Measurements from ENCODE around the gene SPHKAP. TPM values are rescaled to one million over a fixed set of nuclear protein-coding genes. Genes with fewer than 3 reads are reported as not detected.

SPHKAP gene
- total RNA-seq, 1 donor from 2014 or later: not detected

DNA sequence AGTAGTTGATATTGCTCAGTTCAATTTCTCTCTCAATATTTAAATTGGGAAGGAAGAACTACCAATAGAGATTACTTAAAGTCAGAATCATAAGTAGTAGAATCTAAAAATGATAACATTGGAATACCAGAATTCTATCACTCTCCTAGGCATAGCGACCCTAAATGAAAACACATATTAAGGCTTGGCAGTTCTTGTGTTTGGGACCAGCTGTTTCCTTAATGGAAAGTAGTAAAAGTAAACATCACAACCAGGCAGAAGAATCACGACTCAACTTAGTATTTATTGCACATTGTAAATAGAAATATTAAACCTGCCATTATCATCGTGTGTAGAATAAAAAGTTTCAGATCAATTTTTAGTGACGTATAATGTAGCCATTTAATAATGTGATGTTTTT is 117.5 kb downstream of the SPHKAP start:
- no peak overlapping the region for H3K4me3 ChIP-seq (ENCODE audit: low read depth, low read length)
- TF ChIP-seq, protein P1, sequence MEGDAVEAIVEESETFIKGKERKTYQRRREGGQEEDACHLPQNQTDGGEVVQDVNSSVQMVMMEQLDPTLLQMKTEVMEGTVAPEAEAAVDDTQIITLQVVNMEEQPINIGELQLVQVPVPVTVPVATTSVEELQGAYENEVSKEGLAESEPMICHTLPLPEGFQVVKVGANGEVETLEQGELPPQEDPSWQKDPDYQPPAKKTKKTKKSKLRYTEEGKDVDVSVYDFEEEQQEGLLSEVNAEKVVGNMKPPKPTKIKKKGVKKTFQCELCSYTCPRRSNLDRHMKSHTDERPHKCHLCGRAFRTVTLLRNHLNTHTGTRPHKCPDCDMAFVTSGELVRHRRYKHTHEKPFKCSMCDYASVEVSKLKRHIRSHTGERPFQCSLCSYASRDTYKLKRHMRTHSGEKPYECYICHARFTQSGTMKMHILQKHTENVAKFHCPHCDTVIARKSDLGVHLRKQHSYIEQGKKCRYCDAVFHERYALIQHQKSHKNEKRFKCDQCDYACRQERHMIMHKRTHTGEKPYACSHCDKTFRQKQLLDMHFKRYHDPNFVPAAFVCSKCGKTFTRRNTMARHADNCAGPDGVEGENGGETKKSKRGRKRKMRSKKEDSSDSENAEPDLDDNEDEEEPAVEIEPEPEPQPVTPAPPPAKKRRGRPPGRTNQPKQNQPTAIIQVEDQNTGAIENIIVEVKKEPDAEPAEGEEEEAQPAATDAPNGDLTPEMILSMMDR (conservative IDR thresholded peaks at IDR 0.05; ENCODE audit: low read depth, low read length): no peak
- DNase-seq (ENCODE audit: low read depth): no peak

DNA sequence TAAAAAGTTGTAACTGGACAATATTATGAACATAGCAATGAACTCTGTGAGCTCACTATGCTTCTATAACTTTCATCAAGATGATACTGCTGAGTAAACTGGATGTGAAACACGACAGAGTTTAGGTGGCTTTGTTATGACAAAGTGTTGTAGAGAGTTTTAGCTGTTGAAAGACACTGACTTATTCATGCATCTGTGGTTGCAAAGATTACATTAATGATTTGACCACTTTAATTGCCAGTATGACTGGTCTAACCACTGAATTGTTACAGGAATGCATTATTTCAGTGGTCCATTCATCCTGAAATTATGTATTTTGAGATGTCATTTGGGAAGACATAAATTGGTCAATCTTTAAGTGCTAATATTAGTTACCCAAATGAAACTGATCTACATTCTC is 117.9 kb downstream of the SPHKAP start:
- TF ChIP-seq, protein P1 (conservative IDR thresholded peaks at IDR 0.05; ENCODE audit: low read depth, low read length): no peak
- DNase-seq (ENCODE audit: low read depth): no peak
- no peak overlapping the region for H3K4me3 ChIP-seq (ENCODE audit: low read depth, low read length)

DNA sequence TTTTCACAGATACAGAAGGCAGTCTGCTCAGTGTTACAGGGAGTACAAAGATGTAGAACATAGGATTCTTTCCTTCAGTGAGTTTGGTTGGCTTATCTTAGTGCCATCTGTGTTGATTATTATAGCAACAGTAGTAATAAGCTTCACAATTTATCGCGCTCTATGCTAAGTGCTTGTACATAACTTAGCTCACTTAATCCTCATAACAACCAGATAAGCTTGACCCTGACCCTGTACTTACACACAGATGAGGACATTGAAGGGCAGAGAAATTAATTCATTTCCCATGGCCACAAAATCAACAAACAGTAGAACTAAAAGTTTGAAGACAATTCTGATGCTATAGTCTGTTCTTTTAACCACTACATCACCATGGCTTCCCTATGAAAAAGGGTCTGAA is 121.8 kb downstream of the SPHKAP start:
- no peak for DNase-seq (ENCODE audit: low read depth)
- TF ChIP-seq, protein P1 (conservative IDR thresholded peaks at IDR 0.05; ENCODE audit: low read depth, low read length): no peak
- no peak overlapping the region for H3K4me3 ChIP-seq (ENCODE audit: low read depth, low read length)

DNA sequence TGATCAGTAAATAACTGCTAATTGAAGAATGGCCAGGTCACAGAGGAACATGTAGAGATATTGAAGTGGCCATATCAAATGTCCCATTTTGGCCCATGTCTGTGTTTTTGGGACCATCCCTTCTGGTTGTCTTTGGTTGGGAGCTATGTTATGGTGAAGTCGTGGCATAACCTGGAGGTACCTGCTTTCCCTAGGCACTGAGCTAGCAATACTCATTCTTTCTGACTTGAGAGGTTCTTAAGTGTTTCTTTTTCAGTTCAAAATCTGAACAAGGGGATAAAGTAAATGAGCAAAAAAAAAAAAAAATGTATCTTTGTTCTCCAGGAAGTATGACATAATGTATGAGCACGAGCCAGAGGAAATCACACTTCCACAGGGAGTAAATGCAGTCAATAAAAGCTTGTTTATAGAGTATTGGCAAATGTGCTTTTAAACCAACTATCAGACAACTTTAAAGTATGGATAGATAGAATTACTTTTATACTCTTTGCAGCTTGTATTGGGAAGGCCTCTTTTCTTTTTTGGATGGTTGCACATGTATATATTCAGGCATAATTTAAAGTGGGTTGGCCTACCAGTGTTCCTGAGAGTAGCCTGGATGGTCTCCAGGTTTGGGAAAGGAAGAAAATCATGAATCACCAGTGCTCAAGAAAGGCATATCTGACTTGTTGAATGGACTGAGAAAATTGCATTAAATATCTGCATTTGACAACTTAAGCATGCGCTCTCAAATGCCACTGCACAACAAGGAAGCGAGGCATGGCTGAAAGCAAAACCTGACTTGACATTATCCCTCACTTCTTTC is 125.0 kb downstream of the SPHKAP start:
- no peak for DNase-seq (ENCODE audit: low read depth)
- H3K4me3 ChIP-seq (ENCODE audit: low read depth, low read length): no peak overlapping the region
- TF ChIP-seq, protein P1 (conservative IDR thresholded peaks at IDR 0.05; ENCODE audit: low read depth, low read length): no peak

DNA sequence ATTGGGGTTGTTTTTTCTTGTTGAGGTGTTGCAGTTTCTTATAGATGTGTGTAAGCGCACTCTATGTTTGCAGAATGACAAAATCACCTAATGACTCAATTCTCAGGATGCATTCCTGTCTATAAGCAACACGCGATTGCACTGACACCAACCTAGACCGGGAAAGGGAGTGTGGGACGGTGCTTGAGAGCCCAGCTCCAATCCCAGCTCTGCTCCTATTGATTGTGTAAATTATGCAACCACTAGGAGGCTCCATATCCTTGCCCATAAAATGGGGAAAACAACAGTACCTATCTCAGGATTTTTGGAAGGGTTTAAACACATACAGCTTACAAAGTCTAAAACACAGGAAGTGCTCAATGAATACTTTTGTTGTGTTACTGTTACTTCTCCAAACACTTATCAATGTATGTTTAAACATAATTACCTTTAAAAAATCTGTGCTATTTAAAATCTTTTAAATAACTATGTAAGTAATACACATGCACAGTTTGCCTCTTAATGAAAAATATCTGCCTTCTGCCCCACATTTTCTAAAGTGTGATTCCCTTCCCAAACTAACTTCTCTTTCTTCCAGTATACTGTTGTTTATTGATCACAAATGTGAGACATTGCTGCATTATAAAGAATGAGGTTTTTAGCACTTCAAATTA is 132.5 kb downstream of the SPHKAP start:
- TF ChIP-seq, protein P1 (conservative IDR thresholded peaks at IDR 0.05; ENCODE audit: low read depth, low read length): peak; percentile 78
- DNase-seq (ENCODE audit: low read depth): peak; percentile 19
- no peak overlapping the region for H3K4me3 ChIP-seq (ENCODE audit: low read depth, low read length)

DNA sequence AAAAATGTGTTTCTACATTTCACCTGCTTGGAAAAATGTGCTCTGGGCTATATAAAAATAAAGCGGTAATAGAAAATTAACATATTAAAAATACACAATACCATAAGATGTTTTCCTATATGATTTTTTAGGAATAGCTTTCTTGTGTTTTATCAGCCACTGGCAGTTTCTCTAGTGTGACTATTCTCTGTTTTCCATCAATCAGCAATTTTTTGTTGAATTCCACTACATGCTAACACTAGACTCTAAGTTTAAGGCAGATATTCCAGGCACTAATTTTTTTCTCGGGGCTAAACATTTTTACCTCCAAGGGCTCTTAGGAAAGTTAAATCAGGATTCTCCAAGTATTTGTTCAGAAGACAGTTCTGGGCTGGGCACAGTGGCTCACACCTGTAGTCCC is 140.5 kb downstream of the SPHKAP start:
- TF ChIP-seq, protein P1 (conservative IDR thresholded peaks at IDR 0.05; ENCODE audit: low read depth, low read length): no peak
- no peak for DNase-seq (ENCODE audit: low read depth)

More for the DNA sequence above, 140.5 kb downstream of the SPHKAP start:
- no peak overlapping the region for H3K4me3 ChIP-seq (ENCODE audit: low read depth, low read length)
